ENCODE data around the gene MBNL1.

The MBNL1 gene

DNA sequence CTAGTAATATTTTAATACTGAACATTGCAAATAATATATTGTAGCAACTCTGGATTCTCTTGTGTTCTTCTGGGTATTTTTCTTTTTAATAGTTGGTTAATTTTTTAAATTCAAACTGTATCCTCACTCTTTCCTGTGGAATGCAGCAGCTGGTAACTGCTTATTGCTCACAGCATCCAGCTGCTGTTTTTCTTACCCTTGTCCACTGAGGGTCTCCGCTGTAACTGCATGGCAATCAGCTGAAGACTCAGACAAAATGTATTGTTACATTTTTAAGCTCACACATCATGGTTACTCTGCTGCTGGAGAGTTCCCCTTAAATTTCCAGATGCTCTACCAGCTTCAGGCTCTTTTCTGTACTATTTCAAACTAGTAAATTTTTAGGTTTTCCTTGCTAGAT lies 227.6 kb downstream of the MBNL1 start:
- DNase-seq, result no peak

DNA sequence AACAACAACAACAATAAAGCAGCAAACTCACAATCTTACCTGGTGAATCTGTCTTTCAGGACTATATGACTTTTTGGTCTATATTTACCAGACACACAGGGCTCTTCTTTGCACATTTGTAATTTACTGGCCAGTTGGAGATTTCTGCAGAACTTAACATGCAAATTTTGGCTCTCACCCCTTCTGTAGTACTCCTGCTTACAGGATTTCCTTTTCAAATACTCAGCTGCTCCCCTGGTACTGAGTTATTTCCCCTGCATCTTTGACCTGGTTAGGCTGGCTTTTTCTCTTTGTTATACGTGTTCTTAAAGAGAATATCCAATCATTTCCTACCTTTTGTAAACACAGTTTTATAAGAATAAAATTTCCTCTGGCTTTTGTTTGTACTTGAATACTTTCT lies 228.0 kb downstream of the MBNL1 start:
- DNase-seq, result no peak

DNA sequence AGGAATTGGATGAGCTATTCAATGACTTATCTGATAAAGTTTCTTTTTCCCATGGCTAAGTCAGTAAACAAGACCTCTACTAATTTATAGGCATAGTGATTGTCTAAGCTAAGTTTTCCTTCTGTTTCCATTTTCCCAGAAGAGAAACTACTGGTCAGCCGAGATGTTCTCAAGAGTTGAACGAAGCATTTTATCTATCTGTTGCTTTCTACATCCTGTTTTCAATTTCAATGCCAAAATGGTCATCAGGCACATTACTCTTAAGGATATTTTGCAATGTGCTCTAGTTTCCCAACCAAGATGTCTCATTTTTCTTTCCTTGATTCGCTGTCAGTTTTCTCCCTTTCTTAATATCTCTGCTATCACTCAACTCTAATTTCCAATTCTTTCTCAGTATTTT lies 228.7 kb downstream of the MBNL1 start:
- DNase-seq, result peak; percentile 57 to 79

DNA sequence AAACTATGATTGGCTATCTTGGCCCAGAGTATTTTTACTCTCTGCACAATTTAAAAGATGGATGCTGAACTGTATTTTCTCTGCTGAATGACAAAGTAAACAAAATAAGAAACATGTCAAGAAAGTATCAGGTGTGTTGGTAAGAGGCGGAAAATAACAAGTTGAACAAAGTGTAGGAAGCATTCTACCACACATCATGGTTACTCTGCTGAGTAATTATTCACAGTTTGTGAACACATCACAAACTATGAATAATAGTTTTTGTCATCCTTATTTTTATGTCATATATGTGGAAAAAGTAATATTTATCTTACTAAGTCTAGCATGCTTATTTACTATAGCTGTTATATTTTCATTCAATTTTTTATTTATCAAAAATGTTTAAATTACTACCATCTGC lies 229.2 kb downstream of the MBNL1 start:
- no peak for DNase-seq

DNA sequence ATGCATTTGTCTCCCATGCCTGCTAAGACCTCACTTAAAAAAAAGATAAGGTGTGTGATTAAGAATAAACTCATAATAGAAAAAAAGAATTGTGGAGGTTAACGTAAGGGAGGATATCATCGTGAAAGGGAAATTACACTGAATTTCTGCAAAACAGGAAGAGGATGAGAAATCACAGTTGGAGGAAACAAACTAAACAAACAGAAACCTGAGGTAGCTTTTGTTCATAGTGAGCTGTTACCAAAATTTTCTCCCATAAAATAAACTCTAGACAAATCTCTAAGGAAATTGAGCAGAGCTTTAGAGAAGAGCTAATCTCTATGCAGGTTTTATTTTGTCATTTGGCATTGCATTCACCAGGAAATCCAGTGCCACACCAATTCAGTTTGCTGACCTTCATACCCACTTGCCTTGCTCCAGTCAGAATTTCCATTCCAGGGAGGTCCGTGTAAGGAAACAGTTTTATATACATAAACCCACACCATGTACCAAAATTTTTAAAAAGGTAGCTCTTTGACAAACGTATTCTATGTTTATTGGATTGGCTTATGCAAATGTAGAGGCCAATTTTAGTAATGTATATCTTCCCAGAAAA lies 231.2 kb downstream of the MBNL1 start:
- DNase-seq, result peak in 1 of 2 donors; percentile 33

DNA sequence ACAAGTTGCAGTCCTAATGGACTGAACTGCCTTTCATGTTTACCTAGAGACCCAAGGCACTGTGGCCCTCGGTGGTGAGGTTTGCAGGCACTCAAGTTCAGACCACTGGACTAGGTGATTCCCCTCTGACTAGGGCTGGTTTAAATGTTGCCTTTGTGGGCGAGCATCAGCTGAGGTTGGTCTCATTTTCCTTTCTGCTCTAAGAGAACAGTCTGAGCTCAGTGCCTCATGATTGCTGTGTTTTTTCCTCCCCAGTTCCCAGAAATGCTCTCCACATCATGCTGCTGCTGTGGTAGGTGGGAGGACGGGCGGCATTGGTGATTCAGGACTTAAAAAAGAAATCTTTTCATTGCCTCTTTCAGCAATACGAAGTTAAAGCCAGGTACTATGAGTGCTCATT lies 237.2 kb downstream of the MBNL1 start:
- DNase-seq, result peak; percentile 75 to 91

DNA sequence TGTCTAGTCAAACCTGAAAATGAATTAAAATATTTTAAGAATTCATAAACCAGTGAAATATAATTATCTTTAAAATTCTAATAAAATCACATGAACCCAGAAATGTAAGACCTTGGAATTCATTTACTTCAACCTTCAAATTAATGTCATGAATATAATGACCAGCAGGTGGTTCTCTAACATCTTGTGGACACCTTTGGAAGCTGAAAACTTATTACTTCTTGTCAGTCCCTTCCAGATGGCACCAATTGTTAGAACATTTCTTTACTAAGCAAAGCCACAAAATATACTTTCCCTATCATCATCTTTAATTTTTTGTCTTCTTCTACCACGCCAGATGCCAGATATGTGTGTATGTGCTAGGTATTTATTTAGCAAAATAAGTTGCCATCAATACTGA lies 240.0 kb downstream of the MBNL1 start:
- DNase-seq, result no peak

DNA sequence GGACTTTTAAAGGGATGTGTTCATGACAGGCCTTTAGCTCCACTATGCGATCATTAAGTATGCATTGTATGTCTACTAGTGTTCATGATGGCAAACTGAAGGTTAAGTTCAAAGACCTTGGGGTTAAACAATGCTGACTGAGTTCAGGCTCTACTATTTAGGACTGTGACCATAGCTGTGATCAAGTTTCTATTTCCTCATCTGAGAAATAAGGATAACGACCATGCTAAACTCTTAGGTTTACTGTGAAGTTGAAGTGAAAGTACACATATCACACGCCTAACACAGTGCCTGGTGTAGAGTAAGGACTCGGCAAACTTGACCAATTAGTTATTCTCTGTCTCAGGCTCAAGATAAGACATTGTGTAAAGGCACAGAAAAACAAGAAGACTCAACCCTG lies 243.2 kb downstream of the MBNL1 start:
- DNase-seq, result no peak

DNA sequence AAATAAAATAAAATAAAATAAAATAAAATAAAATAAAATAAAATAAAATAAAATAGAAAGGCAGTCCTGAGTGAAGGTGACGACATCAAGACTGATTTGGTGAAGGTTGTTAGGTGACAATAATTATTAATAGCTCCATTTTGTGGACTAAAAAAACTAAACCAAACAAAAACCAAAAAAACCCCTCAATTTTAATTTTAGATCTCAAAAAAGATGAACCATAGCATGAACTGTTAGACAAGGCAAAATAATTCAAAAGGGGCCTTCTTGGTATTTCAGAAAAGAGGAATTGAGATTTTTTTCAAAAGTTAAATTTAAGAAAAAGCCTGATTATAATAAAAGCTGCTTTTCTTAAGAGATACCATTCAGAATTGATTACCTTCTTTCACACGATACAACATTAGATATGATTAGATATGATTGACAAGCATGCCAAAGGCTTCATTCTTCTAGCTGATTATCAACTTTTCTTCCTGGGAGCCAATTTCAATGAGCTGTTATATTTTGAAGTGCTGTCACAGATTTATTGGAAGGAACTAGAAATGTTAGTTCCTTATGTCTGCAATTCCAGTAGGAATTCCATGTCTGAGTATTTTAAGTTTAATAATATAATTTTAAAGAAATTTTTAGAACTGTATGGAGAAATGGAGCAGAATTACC lies 244.7 kb downstream of the MBNL1 start:
- DNase-seq, result no peak
